ENCODE measurements around the gene EYA2.
"Not testable (repeated sequence)": the region's sequence is repeated elsewhere in the genome, so short reads cannot be mapped to it uniquely, and the experiment has no call there.

Gene EYA2

GRCh38 chr20:46959081-46959692 lies 64.5 kb downstream of the EYA2 start:
- peak; percentile 4 for DNase-seq

GRCh38 chr20:46959821-46960220 lies 65.2 kb downstream of the EYA2 start:
- no peak for DNase-seq

GRCh38 chr20:46960536-46960935 lies 65.9 kb downstream of the EYA2 start:
- no peak for DNase-seq

- DNase-seq = not testable (repeated sequence)
Observed at GRCh38 chr20:46961968-46962367, 67.3 kb downstream of the EYA2 start.

- no peak for DNase-seq
Observed at GRCh38 chr20:46962452-46963195, 68.0 kb downstream of the EYA2 start.

- DNase-seq = no peak
Observed at GRCh38 chr20:46963196-46963529, 68.5 kb downstream of the EYA2 start.

GRCh38 chr20:46963758-46964617 lies 69.3 kb downstream of the EYA2 start:
- DNase-seq = no peak

- no peak for DNase-seq
Observed at GRCh38 chr20:46964618-46965455, 70.2 kb downstream of the EYA2 start.

- DNase-seq = no peak
Observed at GRCh38 chr20:46965477-46965876, 70.8 kb downstream of the EYA2 start.

GRCh38 chr20:46967646-46968045 lies 73.0 kb downstream of the EYA2 start:
- DNase-seq = no peak

GRCh38 chr20:46970937-46971630 lies 76.4 kb downstream of the EYA2 start:
- DNase-seq = peak; percentile 18

- peak; percentile 59 for DNase-seq
Observed at GRCh38 chr20:46973766-46974165, 79.1 kb downstream of the EYA2 start.

- no peak for DNase-seq
Observed at GRCh38 chr20:46974669-46975434, 80.2 kb downstream of the EYA2 start.

- DNase-seq = no peak
Observed at GRCh38 chr20:46975976-46976375, 81.3 kb downstream of the EYA2 start.

GRCh38 chr20:46977204-46977603 lies 82.6 kb downstream of the EYA2 start:
- DNase-seq = no peak

- DNase-seq = no peak
Observed at GRCh38 chr20:46977909-46978588, 83.4 kb downstream of the EYA2 start.

GRCh38 chr20:46978951-46979491 lies 84.4 kb downstream of the EYA2 start:
- DNase-seq = no peak

- no peak for DNase-seq
Observed at GRCh38 chr20:46979603-46980241, 85.1 kb downstream of the EYA2 start.

GRCh38 chr20:46981184-46981583 lies 86.5 kb downstream of the EYA2 start:
- no peak for DNase-seq

GRCh38 chr20:46983466-46983865 lies 88.8 kb downstream of the EYA2 start:
- no peak for DNase-seq

Data from NCI-H446 treated with DMSO at 0.1 percent for 48 hours (cell line).